GM12872 (cell line): ENCODE measurements around the gene IL6R.

Source experiments
- CTCF ChIP-seq: IDR thresholded peaks from 3 replicates; pipeline ENCODE4 v1.5.1; 2011; ENCODE audit warnings: low read depth, mild to moderate bottlenecking, low read length, moderate library complexity; ENCODE audit not compliant: insufficient read depth

IL6R gene

GRCh38 chr1:154404984-154405746 is at the start of gene IL6R:
Gene IL6R, plus strand, starts transcription at chr1:154405343. Its CDS starts 287 bp downstream, at chr1:154405630.
- peak; percentile 52 for TF ChIP-seq CTCF

GRCh38 chr1:154358519-154358918 is 46.6 kb upstream of the IL6R start:
- no peak for TF ChIP-seq CTCF

- TF ChIP-seq CTCF: no peak
These were observed 44.9 kb upstream of the IL6R start for GRCh38 chr1:154360288-154360687.

GRCh38 chr1:154361357-154361756 is 43.8 kb upstream of the IL6R start:
- no peak for TF ChIP-seq CTCF

GRCh38 chr1:154371436-154371835 is 33.7 kb upstream of the IL6R start:
- TF ChIP-seq CTCF: no peak

GRCh38 chr1:154379301-154379700 is 25.8 kb upstream of the IL6R start:
- TF ChIP-seq CTCF: no peak

GRCh38 chr1:154384650-154385489 is 20.3 kb upstream of the IL6R start:
- TF ChIP-seq CTCF: no peak
